Measurements from ENCODE around the gene USP22.

DNA sequence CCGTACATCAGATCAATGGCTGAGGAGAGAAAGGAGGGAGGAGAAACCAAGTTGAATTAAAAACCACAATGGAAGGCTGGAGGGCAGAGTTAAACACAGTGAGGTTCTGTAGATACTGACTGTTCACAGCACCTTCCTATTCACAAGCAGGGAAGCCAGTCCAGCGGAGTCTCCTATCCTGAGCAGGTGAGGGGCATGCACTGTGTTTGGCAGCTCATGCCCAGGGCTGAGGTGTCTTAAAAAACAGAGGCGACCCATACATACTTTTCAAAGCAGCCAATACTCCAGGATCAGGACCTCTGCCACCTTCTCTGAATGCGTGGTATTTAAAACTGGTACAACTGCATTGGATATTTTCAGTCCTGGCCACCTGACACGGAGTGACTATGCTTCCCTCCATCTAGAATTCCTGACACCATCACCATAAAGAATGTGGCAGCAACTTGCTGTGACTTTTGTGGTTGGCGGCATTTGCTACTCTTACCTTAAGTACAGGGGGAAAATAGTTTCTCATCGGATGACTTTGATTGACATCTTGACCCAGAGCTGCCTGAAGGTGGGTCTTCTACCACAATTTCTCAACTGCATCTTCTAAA, 21.5 kb downstream of the USP22 start:
- TF ChIP-seq CTCF (IDR thresholded peaks at IDR 0.05) (no peak), POLR2A (IDR thresholded peaks at IDR 0.05) (no peak)

Measured in thyroid gland (tissue), 4 donors.